Mesendoderm (in vitro differentiated cells): Measurements from ENCODE around the gene ERMN.

Experiments used
- DNase-seq: peaks from one replicate; pipeline ENCODE4 v3.0.0; 2013
- H2AK5ac ChIP-seq: 2 replicates; pipeline ENCODE4 v1.6.1; 2013; ENCODE audit warnings: low read length, inconsistent platforms
- H2BK120ac ChIP-seq: 2 replicates; pipeline ENCODE4 v1.6.1; 2013; ENCODE audit warnings: low read depth, mild to moderate bottlenecking, low read length, moderate library complexity, mixed read lengths
- H2BK15ac ChIP-seq: replicated peaks from 2 replicates; pipeline ENCODE4 v1.6.1; 2013; ENCODE audit warnings: low read depth, mild to moderate bottlenecking, moderate library complexity
- H2BK5ac ChIP-seq: 2 replicates; pipeline ENCODE4 v1.6.1; 2013; ENCODE audit warnings: low read length, inconsistent platforms
- H3K18ac ChIP-seq: 2 replicates; pipeline ENCODE4 v1.6.1; 2013; ENCODE audit warnings: mild to moderate bottlenecking, low read length, mixed read lengths
- H3K23ac ChIP-seq: one replicate; pipeline ENCODE4 v1.6.1; 2013; ENCODE audit warnings: low read length
- H3K27ac ChIP-seq: 2 replicates; pipeline ENCODE4 v1.5.1; 2013; ENCODE audit warnings: low read depth, mild to moderate bottlenecking, inconsistent platforms, low read length, moderate library complexity
- H3K27me3 ChIP-seq: 2 replicates; pipeline ENCODE4 v1.6.1; 2013; ENCODE audit warnings: low read length, control low read depth, mild to moderate bottlenecking, inconsistent platforms; ENCODE audit not compliant: insufficient read depth, poor library complexity
- H3K36me3 ChIP-seq: 2 replicates; pipeline ENCODE4 v1.6.1; 2013; ENCODE audit warnings: low read length, inconsistent platforms; ENCODE audit not compliant: control insufficient read depth, insufficient read depth
- H3K4ac ChIP-seq: one replicate; pipeline ENCODE4 v1.6.1; 2013; ENCODE audit warnings: low read depth, mild to moderate bottlenecking, low read length, moderate library complexity
- H3K4me1 ChIP-seq: 2 replicates; pipeline ENCODE4 v1.6.1; 2013; ENCODE audit warnings: low read depth, low read length, inconsistent platforms; ENCODE audit not compliant: control insufficient read depth
- H3K4me2 ChIP-seq: 2 replicates; pipeline ENCODE4 v1.6.1; 2013; ENCODE audit warnings: low read length
- H3K4me3 ChIP-seq: 2 replicates; pipeline ENCODE4 v1.5.1; 2013; ENCODE audit warnings: mild to moderate bottlenecking, low read length
- H3K56ac ChIP-seq: one replicate; pipeline ENCODE4 v1.6.1; 2013; ENCODE audit warnings: low read length
- H3K79me1 ChIP-seq: 2 replicates; pipeline ENCODE4 v1.6.1; 2013; ENCODE audit warnings: low read length, inconsistent platforms
- H3K79me2 ChIP-seq: 2 replicates; pipeline ENCODE4 v1.6.1; 2013; ENCODE audit warnings: mild to moderate bottlenecking, low read length; ENCODE audit not compliant: control insufficient read depth, insufficient read depth
- H3K9ac ChIP-seq: 2 replicates; pipeline ENCODE4 v1.6.1; 2013; ENCODE audit warnings: low read length, inconsistent platforms
- H4K5ac ChIP-seq: one replicate; pipeline ENCODE4 v1.6.1; 2013; ENCODE audit warnings: low read length
- H4K8ac ChIP-seq: one replicate; pipeline ENCODE4 v1.6.1; 2013; ENCODE audit warnings: low read depth, mild to moderate bottlenecking, control low read depth, low read length, moderate library complexity
- WGBS: extraction: QIAGEN DNeasy Blood & Tissue Kit; methylation state at CpG from one replicate; pipeline ENCODE4 v1.1.7; 2013; ENCODE audit warnings: low lambda C conversion rate, missing lambda C conversion rate; ENCODE audit not compliant: insufficient coverage; ENCODE audit errors: extremely low coverage; 5-methylcytosine and 5-hydroxymethylcytosine counted together

Gene ERMN

DNA sequence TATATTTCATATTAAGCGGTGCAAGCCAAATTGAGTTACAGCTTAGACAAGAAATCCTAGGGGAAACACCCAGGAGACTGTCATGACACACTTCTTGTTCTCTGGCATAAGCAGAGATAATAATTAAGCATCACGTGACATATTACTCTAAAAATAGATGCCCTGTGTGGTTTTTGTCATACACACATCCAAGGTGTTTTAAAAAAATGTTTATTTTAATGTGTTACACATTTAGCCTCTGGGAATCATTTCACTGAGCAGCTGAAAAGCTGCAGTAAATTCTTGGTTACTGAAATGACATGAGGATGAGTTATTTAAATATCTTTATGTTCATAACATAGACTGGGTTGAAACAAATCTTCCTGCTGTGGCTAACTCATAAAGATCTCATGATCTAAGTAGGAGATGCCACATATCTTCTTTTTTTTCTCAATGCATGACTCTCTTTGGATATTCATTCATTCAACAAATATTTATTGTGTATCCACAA, 38.0 kb upstream of the ERMN start:
- Histone ChIP-seq H4K5ac (no peak overlapping the region), H4K8ac (no peak overlapping the region), H3K56ac (no peak overlapping the region), H3K18ac (no peak overlapping the region), H3K4ac (no peak overlapping the region), H3K23ac (no peak overlapping the region), H2BK120ac (no peak overlapping the region), H3K27me3 (no peaks in the 10 kb centered on the region), H3K9ac (no peak overlapping the region), H3K79me2 (no peaks in the 10 kb centered on the region), H2BK5ac (no peak overlapping the region), H3K79me1 (no peaks in the 10 kb centered on the region), H3K27ac (no peak overlapping the region), H2BK15ac (no peak overlapping the region), H3K4me3 (no peak overlapping the region), H3K4me1 (no peaks in the 10 kb centered on the region), H2AK5ac (no peak overlapping the region), H3K36me3 (no peaks in the 10 kb centered on the region), H3K4me2 (no peak overlapping the region)
- no peak for DNase-seq
- WGBS, result no CpG with 5 or more reads among the region's 2 CpGs

DNA sequence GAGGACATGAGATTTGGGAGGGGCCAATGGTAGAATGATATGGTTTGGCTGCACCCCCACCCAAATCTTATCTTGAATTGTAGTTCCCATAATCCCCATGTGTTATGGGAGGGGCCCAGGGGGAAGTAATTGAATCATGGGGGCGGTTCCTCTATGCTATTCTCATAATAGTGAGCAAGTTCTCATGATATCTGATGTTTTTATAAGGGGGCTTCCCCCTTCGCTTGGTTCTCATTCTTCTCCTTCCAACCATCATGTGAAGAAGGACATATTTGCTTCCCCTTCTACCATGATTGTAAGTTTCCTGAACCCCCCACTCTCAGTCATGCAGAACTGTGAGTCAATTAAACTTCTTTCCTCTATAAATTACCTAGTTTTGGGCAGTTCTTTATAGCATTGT, 37.0 kb upstream of the ERMN start:
- no peak overlapping the region for H3K18ac ChIP-seq
- H3K23ac ChIP-seq, result no peak overlapping the region
- no peak overlapping the region for H4K5ac ChIP-seq
- H3K79me2 ChIP-seq, result no peaks in the 10 kb centered on the region
- no peak overlapping the region for H3K4me3 ChIP-seq
- H2BK120ac ChIP-seq, result no peak overlapping the region
- no CpG with 5 or more reads among the region's 2 CpGs for WGBS
- no peak overlapping the region for H3K9ac ChIP-seq
- no peak overlapping the region for H3K56ac ChIP-seq
- H3K79me1 ChIP-seq, result no peaks in the 10 kb centered on the region
- no peak overlapping the region for H3K27ac ChIP-seq
- no peak overlapping the region for H2AK5ac ChIP-seq
- no peaks in the 10 kb centered on the region for H3K4me1 ChIP-seq
- no peak overlapping the region for H2BK5ac ChIP-seq
- H4K8ac ChIP-seq, result no peak overlapping the region
- DNase-seq, result no peak
- no peak overlapping the region for H2BK15ac ChIP-seq
- H3K36me3 ChIP-seq, result no peaks in the 10 kb centered on the region
- H3K4ac ChIP-seq, result no peak overlapping the region
- H3K4me2 ChIP-seq, result no peak overlapping the region
- H3K27me3 ChIP-seq, result no peaks in the 10 kb centered on the region

DNA sequence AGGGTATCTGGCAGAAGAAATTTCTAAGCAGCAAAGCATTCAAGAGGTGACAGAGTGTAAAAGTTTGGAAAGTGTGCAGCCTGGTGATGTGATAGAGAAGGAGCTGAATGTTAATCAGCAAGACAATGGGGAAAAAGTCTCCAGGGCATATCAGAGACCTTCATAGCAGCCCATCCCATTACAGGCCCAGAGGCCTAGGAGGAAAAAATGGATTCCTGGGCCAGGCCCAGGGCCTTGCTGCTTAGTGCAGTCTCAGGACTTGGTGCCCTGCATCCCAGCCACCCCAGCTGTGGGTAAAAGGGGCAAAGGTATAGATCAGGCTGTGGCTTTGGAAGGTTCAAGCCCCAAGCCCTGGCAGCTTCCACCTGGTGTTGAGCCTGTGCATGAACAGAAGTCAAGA, 35.9 kb upstream of the ERMN start:
- Histone ChIP-seq H3K4me1 (no peaks in the 10 kb centered on the region), H3K23ac (no peak overlapping the region), H4K8ac (no peak overlapping the region), H3K56ac (no peak overlapping the region), H2BK15ac (no peak overlapping the region), H2BK5ac (no peak overlapping the region), H4K5ac (no peak overlapping the region), H3K4ac (no peak overlapping the region), H3K9ac (no peak overlapping the region), H3K4me2 (no peak overlapping the region), H3K79me2 (no peaks in the 10 kb centered on the region), H3K79me1 (no peaks in the 10 kb centered on the region), H3K18ac (no peak overlapping the region), H2AK5ac (no peak overlapping the region), H3K36me3 (no peaks in the 10 kb centered on the region), H2BK120ac (no peak overlapping the region), H3K27me3 (no peaks in the 10 kb centered on the region), H3K4me3 (no peak overlapping the region), H3K27ac (no peak overlapping the region)
- no peak for DNase-seq

DNA sequence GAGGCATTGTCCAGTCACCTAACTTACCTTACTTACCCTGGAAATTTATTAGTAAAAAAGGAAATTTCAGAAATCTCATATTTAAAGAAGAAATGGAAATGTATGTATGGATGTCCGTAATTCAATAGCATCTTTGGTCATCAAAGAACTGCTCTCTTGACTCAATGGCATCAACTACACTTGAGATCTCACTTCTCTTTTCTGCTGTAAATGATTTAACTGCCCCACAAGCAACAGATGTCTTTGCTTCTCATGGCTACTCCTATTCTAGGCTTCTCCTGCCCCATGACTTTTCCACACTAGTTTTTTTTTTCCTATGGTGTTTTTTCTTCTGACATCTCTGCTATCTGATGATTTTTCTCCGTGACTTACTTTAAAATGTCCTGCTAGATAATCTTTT, 34.0 kb upstream of the ERMN start:
- H3K4me3 ChIP-seq, result no peak overlapping the region
- H2BK5ac ChIP-seq, result no peak overlapping the region
- WGBS, result no CpG with 5 or more reads among the region's 2 CpGs
- H2BK120ac ChIP-seq, result no peak overlapping the region
- H2AK5ac ChIP-seq, result no peak overlapping the region
- H3K79me1 ChIP-seq, result no peaks in the 10 kb centered on the region
- DNase-seq, result no peak
- H3K79me2 ChIP-seq, result no peaks in the 10 kb centered on the region
- H3K27ac ChIP-seq, result no peak overlapping the region
- H3K4ac ChIP-seq, result no peak overlapping the region
- H3K23ac ChIP-seq, result no peak overlapping the region
- no peak overlapping the region for H3K56ac ChIP-seq
- no peak overlapping the region for H4K5ac ChIP-seq
- no peaks in the 10 kb centered on the region for H3K4me1 ChIP-seq
- H3K18ac ChIP-seq, result no peak overlapping the region
- H3K36me3 ChIP-seq, result no peaks in the 10 kb centered on the region
- H3K4me2 ChIP-seq, result no peak overlapping the region
- H3K27me3 ChIP-seq, result no peaks in the 10 kb centered on the region
- H4K8ac ChIP-seq, result no peak overlapping the region
- H3K9ac ChIP-seq, result no peak overlapping the region
- H2BK15ac ChIP-seq, result no peak overlapping the region

DNA sequence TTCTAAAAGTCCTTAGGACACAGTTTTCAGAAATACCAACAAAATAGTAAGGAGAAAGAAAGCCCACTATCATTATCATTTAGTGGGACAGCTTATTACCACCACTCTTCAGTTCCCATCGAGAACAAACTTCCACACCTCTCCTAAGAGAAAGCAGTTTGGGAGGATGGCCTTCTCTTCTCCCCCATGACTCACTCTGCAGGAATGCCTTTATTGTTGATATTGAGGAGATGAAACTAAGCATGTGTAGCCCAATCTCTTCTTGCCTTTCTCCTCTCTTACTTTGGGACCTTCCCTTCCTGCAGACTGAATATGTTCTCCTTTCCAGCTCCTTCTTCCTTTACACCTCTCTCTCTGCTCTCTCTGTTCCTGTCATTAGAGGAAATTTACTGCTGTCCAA, 30.0 kb upstream of the ERMN start:
- H2BK120ac ChIP-seq, result no peak overlapping the region
- DNase-seq, result peak; percentile 71
- H3K4ac ChIP-seq, result no peak overlapping the region
- no peak overlapping the region for H4K8ac ChIP-seq
- H3K23ac ChIP-seq, result no peak overlapping the region
- H4K5ac ChIP-seq, result no peak overlapping the region
- no peak overlapping the region for H3K27ac ChIP-seq
- no peaks in the 10 kb centered on the region for H3K27me3 ChIP-seq
- no peak overlapping the region for H3K18ac ChIP-seq
- no peaks in the 10 kb centered on the region for H3K79me2 ChIP-seq
- H3K4me2 ChIP-seq, result no peak overlapping the region
- WGBS, result no CpG with 5 or more reads among the region's 1 CpG
- H2BK15ac ChIP-seq, result no peak overlapping the region
- no peak overlapping the region for H3K56ac ChIP-seq
- H3K36me3 ChIP-seq, result no peaks in the 10 kb centered on the region
- no peak overlapping the region for H2BK5ac ChIP-seq
- H3K4me3 ChIP-seq, result no peak overlapping the region
- H3K79me1 ChIP-seq, result no peaks in the 10 kb centered on the region
- H3K9ac ChIP-seq, result no peak overlapping the region
- H3K4me1 ChIP-seq, result no peaks in the 10 kb centered on the region
- H2AK5ac ChIP-seq, result no peak overlapping the region

DNA sequence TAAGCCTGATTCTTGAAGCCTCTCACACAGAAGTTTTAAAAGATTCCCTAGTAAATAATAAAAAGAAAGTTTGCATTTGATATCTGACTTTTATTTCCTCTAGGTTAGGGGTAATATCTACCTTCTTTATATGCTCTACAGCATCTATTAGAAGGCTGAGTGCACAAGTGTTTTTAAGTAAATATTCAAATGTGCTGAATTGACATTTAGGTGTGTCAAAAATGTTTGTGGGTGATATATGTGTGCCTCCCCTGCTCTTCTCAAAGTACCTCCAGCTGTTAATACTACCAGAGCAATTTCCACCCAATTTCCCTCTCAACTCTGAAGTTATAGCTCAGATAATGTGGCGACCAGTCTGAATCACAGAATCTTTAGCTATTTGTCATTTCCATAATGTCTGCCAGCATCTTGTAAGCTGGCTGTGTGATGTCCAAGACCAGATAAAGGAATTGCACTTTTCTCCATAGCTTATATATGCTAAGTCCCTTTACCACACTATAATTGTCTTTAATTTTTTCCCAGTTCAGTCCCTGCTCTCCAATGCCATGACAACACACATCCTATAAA, 24.4 kb upstream of the ERMN start:
- WGBS, result no CpG with 5 or more reads among the region's 1 CpG
- Histone ChIP-seq H3K4me3 (no peak overlapping the region), H3K79me2 (no peaks in the 10 kb centered on the region), H2AK5ac (no peak overlapping the region), H4K5ac (no peak overlapping the region), H3K4ac (no peak overlapping the region), H3K4me2 (no peak overlapping the region), H2BK15ac (no peak overlapping the region), H2BK120ac (no peak overlapping the region), H3K27ac (no peak overlapping the region), H3K4me1 (no peaks in the 10 kb centered on the region), H2BK5ac (no peak overlapping the region), H3K27me3 (no peaks in the 10 kb centered on the region), H3K18ac (no peak overlapping the region), H3K36me3 (no peaks in the 10 kb centered on the region), H3K23ac (no peak overlapping the region), H3K79me1 (no peaks in the 10 kb centered on the region), H3K56ac (no peak overlapping the region), H3K9ac (no peak overlapping the region), H4K8ac (no peak overlapping the region)
- no peak for DNase-seq
